Ovary (tissue), 10 donors: ENCODE measurements around the gene SCN3B. TPM values are rescaled to one million over a fixed set of nuclear protein-coding genes. Genes with fewer than 3 reads are reported as not detected.

Source experiments
- DNase-seq, 5 donors: peaks; one replicate each; pipeline ENCODE4 v3.0.0-alpha.2; 2019 to 2020
- H3K27ac ChIP-seq, 2 donors: fragments of 200-600 bp; one replicate each; pipeline versions ENCODE4 v1.5.1 to v1.8.0; 2019 to 2022
- H3K27me3 ChIP-seq: fragments of 200-600 bp; one replicate; pipeline ENCODE4 v1.8.0; 2022
- H3K36me3 ChIP-seq: fragments of 200-600 bp; sonication (generic); one replicate; pipeline ENCODE4 v1.5.1; 2019
- H3K4me1 ChIP-seq: one replicate; pipeline ENCODE4 v1.8.1; 2013; ENCODE audit warnings: mild to moderate bottlenecking, moderate library complexity; ENCODE audit not compliant: insufficient read depth
- H3K4me3 ChIP-seq: fragments of 200-600 bp; sonication (generic); one replicate; pipeline ENCODE4 v1.5.1; 2017
- H3K9me3 ChIP-seq, 2 donors: fragments of 200-600 bp in 1 of 2; sonication (generic) in 1 of 2; one replicate each; pipeline versions ENCODE4 v1.5.1 to v1.8.1; 2013 to 2019; ENCODE audit warnings: mild to moderate bottlenecking in 1 of 2, moderate library complexity in 1 of 2
- EP300 ChIP-seq: sonication (generic); formaldehyde crosslinking; IDR thresholded peaks from one replicate; pipeline ENCODE4 v1.6.1; 2017; ENCODE audit warnings: antibody characterized with exemption
- POLR2A ChIP-seq: fragments of 450-650 bp; IDR thresholded peaks from one replicate; pipeline ENCODE4 v1.6.1; 2017; ENCODE audit warnings: antibody characterized with exemption, mild to moderate bottlenecking, moderate library complexity
- whole genome bisulfite sequencing, 3 donors: extraction: QIAGEN DNeasy Blood & Tissue Kit in 1 of 3; methylation state at CpG; one replicate each; pipeline versions ENCODE4 v1.1.5 to v1.1.7; 2013 to 2017; 5-methylcytosine and 5-hydroxymethylcytosine counted together
- intact Hi-C, 4 donors: fragments of 100-400 bp; cut with DNase I; formaldehyde crosslinking; loops; one replicate each; pipeline versions ENCODE4 v1.11.0 to v1.15.1; 2022 to 2023
- long read RNA-seq, 3 donors: library from polyadenylated mRNA in 2 of 3; unstranded in 2 of 3; transcript quantifications; one replicate each; pipeline ENCODE4 v2.0.0 and lab custom pipeline, GENCODE V29; 2021 to 2026
- polyA plus RNA-seq, 2 donors: library from polyadenylated mRNA; stranded (reverse); fragments of 200-250 nt in 1 of 2; fragments of 350-450 nt in 1 of 2; fragmentation: Illumina TruSeq in 1 of 2; extraction: RNeasy Lipid Tissue Mini Kit (QIAGEN cat#74804) in 1 of 2; gene quantifications; one replicate each; pipeline ENCODE4 v1.2.3, GENCODE V29; 2013 to 2014
- total RNA-seq, 7 donors: library from RNA; depleted of rRNA in 2 of 7; stranded (reverse); fragments of >200 nt in 2 of 7; fragmentation: NEBNext Ultra II Directional in 3 of 7; extraction: Animal tissue kit (Norgen Biotek cat#: 25700) in 3 of 7; gene quantifications; one replicate each; pipeline versions ENCODE4 v1.1.0 to v1.2.4, GENCODE V29; 2016 to 2023
- TF ChIP-seq, protein P1 (sequence below), 3 donors: fragments of 450-650 bp in 2 of 3; fragments of 200-600 bp in 1 of 3; IDR thresholded peaks; one replicate each; pipeline versions ENCODE4 v1.5.1 to v1.8.0; 2016 to 2022; ENCODE audit warnings: antibody characterized with exemption in 3 of 3, mild to moderate bottlenecking in 1 of 3
- donor health status: DM: no; HTN: no; CAD: no; lungs with moderate emphysema.
- donor health status: DM: no; HTN: no; CAD: no.
- donor health status: Bipolar disorder and iron deficiency.
- donor health status: DM: yes; HTN: yes; CAD: no.
- donor health status: DM: no; HTN: no; CAD: no.
- donor health status: DM: yes; HTN: yes; CAD: no.

SCN3B gene, protein sequence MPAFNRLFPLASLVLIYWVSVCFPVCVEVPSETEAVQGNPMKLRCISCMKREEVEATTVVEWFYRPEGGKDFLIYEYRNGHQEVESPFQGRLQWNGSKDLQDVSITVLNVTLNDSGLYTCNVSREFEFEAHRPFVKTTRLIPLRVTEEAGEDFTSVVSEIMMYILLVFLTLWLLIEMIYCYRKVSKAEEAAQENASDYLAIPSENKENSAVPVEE
- total RNA-seq (1 to 10 TPM in 5 of 7 donors, under 1 TPM in 2; 0.66 to 3.1 (median 1.2) TPM), polyA plus RNA-seq (1 to 10 TPM; 1.4 to 2.9 TPM)
- long read RNA-seq, donor 1, partial matches to known transcripts: 0 of 1 reads
- long read RNA-seq, donor 1, other reads (novel, unspliced or antisense): 1 of 1 reads
- long read RNA-seq, donor 2: 0 reads
- long read RNA-seq, donor 3, partial matches to known transcripts: 0 of 1 reads
- long read RNA-seq, donor 3, other reads (novel, unspliced or antisense): 1 of 1 reads

DNA sequence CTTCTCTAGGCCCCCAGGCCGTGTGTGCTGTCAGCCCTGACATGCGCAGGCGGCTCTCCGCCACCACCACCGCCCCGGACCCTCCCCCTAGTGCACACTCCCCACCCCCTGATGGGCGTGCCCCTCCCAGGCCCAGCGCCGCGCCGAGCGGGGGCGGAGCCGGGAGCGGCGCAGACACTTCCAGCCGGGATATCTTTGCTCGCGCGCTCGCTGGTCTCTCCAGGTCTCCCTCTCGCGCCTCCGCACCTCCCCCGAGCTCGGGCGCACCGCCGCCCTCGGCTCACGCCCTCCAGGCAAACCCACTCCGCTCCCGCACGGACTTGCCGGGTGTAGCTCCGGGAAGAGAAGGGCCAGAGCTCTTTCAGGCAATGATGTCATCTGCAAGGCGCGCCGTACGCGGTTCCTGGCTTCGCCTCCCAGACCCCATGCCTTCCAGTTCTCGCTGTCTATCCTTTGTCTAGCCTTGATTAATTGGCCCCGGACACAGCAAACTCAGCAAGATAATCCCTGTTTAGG, at the start of gene SCN3B:
TSS of gene SCN3B (minus strand) at position 59 of the 516 bp plus-strand sequence. CDS start 823 bp downstream, outside the sequence.
- no peaks in the 10 kb centered on the region for H3K27me3 ChIP-seq
- no peak for TF ChIP-seq POLR2A
- TF ChIP-seq, protein P1, sequence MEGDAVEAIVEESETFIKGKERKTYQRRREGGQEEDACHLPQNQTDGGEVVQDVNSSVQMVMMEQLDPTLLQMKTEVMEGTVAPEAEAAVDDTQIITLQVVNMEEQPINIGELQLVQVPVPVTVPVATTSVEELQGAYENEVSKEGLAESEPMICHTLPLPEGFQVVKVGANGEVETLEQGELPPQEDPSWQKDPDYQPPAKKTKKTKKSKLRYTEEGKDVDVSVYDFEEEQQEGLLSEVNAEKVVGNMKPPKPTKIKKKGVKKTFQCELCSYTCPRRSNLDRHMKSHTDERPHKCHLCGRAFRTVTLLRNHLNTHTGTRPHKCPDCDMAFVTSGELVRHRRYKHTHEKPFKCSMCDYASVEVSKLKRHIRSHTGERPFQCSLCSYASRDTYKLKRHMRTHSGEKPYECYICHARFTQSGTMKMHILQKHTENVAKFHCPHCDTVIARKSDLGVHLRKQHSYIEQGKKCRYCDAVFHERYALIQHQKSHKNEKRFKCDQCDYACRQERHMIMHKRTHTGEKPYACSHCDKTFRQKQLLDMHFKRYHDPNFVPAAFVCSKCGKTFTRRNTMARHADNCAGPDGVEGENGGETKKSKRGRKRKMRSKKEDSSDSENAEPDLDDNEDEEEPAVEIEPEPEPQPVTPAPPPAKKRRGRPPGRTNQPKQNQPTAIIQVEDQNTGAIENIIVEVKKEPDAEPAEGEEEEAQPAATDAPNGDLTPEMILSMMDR (IDR thresholded peaks at IDR 0.05): no peak
- no peak for TF ChIP-seq EP300
- intact Hi-C loops: no loop called here
- DNase-seq: peak; percentile 45 to 76 (median 63)
- H3K36me3 ChIP-seq: no peaks in the 10 kb centered on the region
- H3K9me3 ChIP-seq: no peaks in the 10 kb centered on the region
- WGBS, 3 donors: 0% methylated on average over 37 to 43 of the region's 44 CpGs
- H3K4me3 ChIP-seq: peak within 1 kb of the TSS; percentile 41
- H3K27ac ChIP-seq: no peak within 1 kb of the TSS
- peaks cover 3% of the 10 kb centered on the region for H3K4me1 ChIP-seq

DNA sequence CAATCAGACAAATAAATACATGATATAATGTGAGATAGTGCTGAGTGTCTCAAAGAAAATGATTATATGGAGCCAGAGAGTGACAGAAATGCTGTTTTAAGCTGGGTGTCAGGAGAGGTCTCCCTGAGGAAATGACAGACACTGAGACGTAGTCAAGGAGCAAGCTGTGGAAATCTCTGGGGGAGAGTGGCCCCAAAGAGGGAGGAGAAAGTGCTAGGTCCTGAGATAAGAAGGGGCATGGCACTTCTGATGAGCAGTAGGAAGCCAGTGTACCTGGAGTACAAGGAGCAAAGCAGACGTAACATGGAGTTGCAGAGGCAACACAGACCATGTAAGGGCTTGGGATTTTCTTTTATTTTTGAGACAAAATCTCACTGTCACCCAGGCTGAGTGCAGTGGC, 48.3 kb upstream of the SCN3B start:
- DNase-seq: no peak
- H3K27me3 ChIP-seq: no peaks in the 10 kb centered on the region
- H3K4me3 ChIP-seq: no peak overlapping the region
- no peaks in the 10 kb centered on the region for H3K4me1 ChIP-seq
- H3K27ac ChIP-seq: no peak overlapping the region
- TF ChIP-seq EP300 (no peak), POLR2A (no peak)
- TF ChIP-seq, protein P1 (IDR thresholded peaks at IDR 0.05): no peak
- H3K9me3 ChIP-seq: no peaks in the 10 kb centered on the region
- intact Hi-C loops: loop anchor here in 2 of 4 donors (10.0 kb wide), 2 partner anchors 118 to 188 kb away; no protein-coding TSS in a partner anchor
- no peaks in the 10 kb centered on the region for H3K36me3 ChIP-seq
- 62 to 70% (median 66%) methylated on average over 2 of the region's 2 CpGs for WGBS, 3 donors

DNA sequence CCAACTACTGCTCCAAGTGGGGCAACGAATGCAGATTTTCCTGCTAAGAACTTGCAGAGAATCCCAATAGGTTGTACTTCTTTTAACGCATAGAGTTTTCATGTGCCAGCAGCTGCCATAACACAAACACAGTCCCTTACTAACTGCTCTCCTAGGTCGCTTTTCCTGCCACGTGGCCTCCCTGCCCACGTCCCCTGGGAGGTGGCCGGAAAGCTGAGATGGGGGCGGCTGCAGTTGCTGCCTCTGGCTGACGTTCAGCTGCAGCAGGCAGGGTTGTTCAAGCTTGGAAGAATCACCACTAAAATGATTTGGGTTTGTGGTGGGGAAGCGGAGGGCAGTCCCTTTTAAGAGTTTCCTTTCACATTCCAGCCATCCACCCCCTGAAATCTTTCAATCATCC, 47.7 kb upstream of the SCN3B start:
- Histone ChIP-seq H3K27ac (no peak overlapping the region), H3K4me1 (no peaks in the 10 kb centered on the region), H3K36me3 (no peaks in the 10 kb centered on the region), H3K27me3 (no peaks in the 10 kb centered on the region), H3K9me3 (no peaks in the 10 kb centered on the region), H3K4me3 (no peak overlapping the region)
- DNase-seq: no peak
- WGBS, 3 donors: 34 to 52% (median 34%) methylated on average over 9 of the region's 9 CpGs
- TF ChIP-seq EP300: no peak
- TF ChIP-seq, protein P1 (IDR thresholded peaks at IDR 0.05): no peak
- no peak for TF ChIP-seq POLR2A
- intact Hi-C loops: loop anchor here in 2 of 4 donors (10.0 kb wide), 2 partner anchors 117 to 187 kb away; no protein-coding TSS in a partner anchor

DNA sequence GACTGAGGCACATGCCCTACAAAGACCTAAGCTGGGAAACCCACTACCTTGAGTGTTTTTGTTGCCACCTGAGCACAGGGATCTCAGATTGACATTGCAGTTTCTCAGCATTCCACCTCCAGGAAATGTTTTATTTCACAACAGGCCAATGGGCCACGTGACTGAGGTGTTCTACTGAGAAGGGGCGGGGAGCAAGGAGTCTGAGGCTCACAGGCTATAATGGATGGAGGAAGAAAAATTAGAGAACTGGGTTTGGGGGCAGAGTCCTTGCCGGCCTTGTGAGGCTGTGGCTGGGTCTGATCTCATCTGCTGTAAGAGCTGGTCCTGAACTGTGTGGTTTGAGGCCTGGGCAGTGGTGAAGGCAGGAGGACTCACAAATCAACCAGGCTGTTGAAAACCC, 46.3 kb upstream of the SCN3B start:
- DNase-seq: no peak
- intact Hi-C loops: loop anchor here in 2 of 4 donors (10.0 kb wide), 2 partner anchors 116 to 186 kb away; no protein-coding TSS in a partner anchor
- Histone ChIP-seq H3K27ac (no peak overlapping the region), H3K4me1 (no peaks in the 10 kb centered on the region), H3K9me3 (no peaks in the 10 kb centered on the region), H3K27me3 (no peaks in the 10 kb centered on the region), H3K4me3 (no peak overlapping the region), H3K36me3 (no peaks in the 10 kb centered on the region)
- TF ChIP-seq EP300 (no peak), POLR2A (no peak)
- TF ChIP-seq, protein P1 (IDR thresholded peaks at IDR 0.05): no peak
- WGBS, 3 donors: 80 to 87% (median 83%) methylated on average over 3 of the region's 3 CpGs
